Psoas muscle (tissue), 8 donors: Measurements from ENCODE around the gene KCNK3. TPM values are rescaled to one million over a fixed set of nuclear protein-coding genes. Genes with fewer than 3 reads are reported as not detected.
"Not testable (repeated sequence)": the region's sequence is repeated elsewhere in the genome, so short reads cannot be mapped to it uniquely, and the experiment has no call there.

Experiments
- ATAC-seq, 4 donors: fragments of 200-7000 bp; cut with Tn5 transposase; one replicate each; pipeline ENCODE4 v1.9.1; 2020; ENCODE audit warnings: moderate library complexity in 3 of 4, mild to moderate bottlenecking in 2 of 4
- DNase-seq, 2 donors: peaks; one replicate each; pipeline ENCODE4 v3.0.0-alpha.2; 2020
- H3K27ac ChIP-seq: fragments of 200-600 bp; one replicate; pipeline ENCODE4 v1.8.0; 2022
- H3K27me3 ChIP-seq, 3 donors: fragments of 200-600 bp in 1 of 3; one replicate each; pipeline versions ENCODE4 v1.6.1 to v1.8.0; 2013 to 2022; ENCODE audit warnings: low read length in 2 of 3, mild to moderate bottlenecking in 2 of 3, moderate library complexity in 1 of 3; ENCODE audit not compliant: insufficient read depth in 3 of 3
- H3K36me3 ChIP-seq, 2 donors: fragments of 200-600 bp in 1 of 2; one replicate each; pipeline versions ENCODE4 v1.6.1 to v1.8.0; 2013 to 2022; ENCODE audit warnings: low read depth in 1 of 2, mild to moderate bottlenecking in 1 of 2, moderate library complexity in 1 of 2; ENCODE audit not compliant: insufficient read depth in 1 of 2
- H3K4me1 ChIP-seq: fragments of 200-600 bp; one replicate; pipeline ENCODE4 v1.8.0; 2022
- H3K4me3 ChIP-seq: fragments of 200-600 bp; one replicate; pipeline ENCODE4 v1.8.0; 2022; ENCODE audit warnings: mild to moderate bottlenecking
- H3K9me3 ChIP-seq: fragments of 200-600 bp; one replicate; pipeline ENCODE4 v1.8.0; 2022
- CTCF ChIP-seq: fragments of 200-600 bp; IDR thresholded peaks from one replicate; pipeline ENCODE4 v1.8.0; 2022; ENCODE audit warnings: antibody characterized with exemption
- WGBS, 3 donors: extraction: QIAGEN DNeasy Blood & Tissue Kit; methylation state at CpG; one replicate each; pipeline versions ENCODE4 v1.1.6 to v1.1.7; 2013; 5-methylcytosine and 5-hydroxymethylcytosine counted together
- intact Hi-C, 2 donors: fragments of 100-400 bp; cut with DNase I; formaldehyde crosslinking; loops; one replicate each; pipeline versions ENCODE4 v1.11.0 to v1.14.2; 2022
- polyA plus RNA-seq, 3 donors: library from polyadenylated mRNA; stranded (reverse); fragments of 200-250 nt; gene quantifications; one replicate each; pipeline ENCODE4 v1.2.3, GENCODE V29; 2013
- total RNA-seq, 4 donors: library from RNA; stranded (reverse); fragmentation: NEBNext Ultra II Directional in 2 of 4; extraction: Animal tissue kit (Norgen Biotek cat#: 25700) in 2 of 4; gene quantifications; one replicate each; pipeline versions ENCODE4 v1.2.1 to v1.2.4, GENCODE V29; 2021 to 2023
- donor health status: healthy with polysubstance abuse.
- donor health status: DM: no; HTN: no; CAD: no; lungs with moderate emphysema.
- donor health status: Bipolar disorder and iron deficiency.
- donor health status: healthy.
- donor health status: DM: yes; HTN: yes; CAD: no.
- donor health status: DM: no; HTN: no; CAD: no.
- donor health status: DM: no; HTN: no; CAD: no.
- donor health status: DM: yes; HTN: yes; CAD: no.

KCNK3 gene
- total and polyA plus RNA-seq, 7 donors, result 0.06 to 2.3 (median 0.15) TPM

GRCh38 chr2:26653207-26654060, 39.1 kb upstream of the KCNK3 start:
- no peaks in the 10 kb centered on the region for H3K9me3 ChIP-seq
- ATAC-seq (no peak), DNase-seq (no peak)
- no peak overlapping the region for H3K27ac ChIP-seq
- H3K27me3 ChIP-seq, result peaks cover 0 to 15% (median 0%) of the 10 kb centered on the region in 3 donors
- TF ChIP-seq CTCF, result no peak
- intact Hi-C loops, result no loop called here
- H3K4me1 ChIP-seq, result no peaks in the 10 kb centered on the region
- WGBS, 3 donors, result 81 to 87% (median 85%) methylated on average over 13 of the region's 13 CpGs
- no peak overlapping the region for H3K4me3 ChIP-seq
- no peaks in the 10 kb centered on the region for H3K36me3 ChIP-seq

GRCh38 chr2:26654061-26654340, 38.5 kb upstream of the KCNK3 start:
- DNase-seq (no peak), ATAC-seq (no peak)
- no peaks in the 10 kb centered on the region for H3K36me3 ChIP-seq
- WGBS, 3 donors, result 74 to 91% (median 82%) methylated on average over 3 of the region's 3 CpGs
- no peak for TF ChIP-seq CTCF
- H3K27ac ChIP-seq, result no peak overlapping the region
- H3K4me1 ChIP-seq, result no peaks in the 10 kb centered on the region
- intact Hi-C loops, result no loop called here
- no peaks in the 10 kb centered on the region for H3K9me3 ChIP-seq
- H3K4me3 ChIP-seq, result no peak overlapping the region
- H3K27me3 ChIP-seq, result peaks cover 0 to 9% (median 0%) of the 10 kb centered on the region in 3 donors

GRCh38 chr2:26655120-26655519, 37.4 kb upstream of the KCNK3 start:
- DNase-seq, H3K9me3 ChIP-seq, H3K27me3 ChIP-seq, ATAC-seq, H3K4me3 ChIP-seq, H3K4me1 ChIP-seq, H3K36me3 ChIP-seq, intact Hi-C loops, H3K27ac ChIP-seq: not testable (repeated sequence)
- 0 to 70% (median 57%) methylated on average over 1 of the region's 1 CpG for WGBS, 3 donors

GRCh38 chr2:26655611-26656195, 36.8 kb upstream of the KCNK3 start:
- Histone ChIP-seq H3K4me1 (no peaks in the 10 kb centered on the region), H3K27ac (no peak overlapping the region), H3K9me3 (peaks cover 13% of the 10 kb centered on the region), H3K36me3 (no peaks in the 10 kb centered on the region), H3K4me3 (no peak overlapping the region), H3K27me3 (no peaks in the 10 kb centered on the region)
- intact Hi-C loops, result no loop called here
- 83 to 87% (median 86%) methylated on average over 9 of the region's 9 CpGs for WGBS, 3 donors
- ATAC-seq (no peak), DNase-seq (no peak)
- TF ChIP-seq CTCF, result no peak

- no peaks in the 10 kb centered on the region for H3K4me1 ChIP-seq
- TF ChIP-seq CTCF, result no peak
- H3K27me3 ChIP-seq, result no peaks in the 10 kb centered on the region
- H3K9me3 ChIP-seq, result peaks cover 18% of the 10 kb centered on the region
- DNase-seq (no peak), ATAC-seq (no peak)
- WGBS, 3 donors, result 71 to 85% (median 74%) methylated on average over 4 of the region's 4 CpGs
- no peaks in the 10 kb centered on the region for H3K36me3 ChIP-seq
- no peak overlapping the region for H3K27ac ChIP-seq
- intact Hi-C loops, result no loop called here
- H3K4me3 ChIP-seq, result no peak overlapping the region
Measured at GRCh38 chr2:26657265-26657664, 35.3 kb upstream of the KCNK3 start.
